Measurements from ENCODE around the gene ITGB4. TPM values are rescaled to one million over a fixed set of nuclear protein-coding genes. Genes with fewer than 3 reads are reported as not detected.

ITGB4 gene
- total and polyA plus RNA-seq, 10 of the 15 experiments (the other 5 are each of a cell fraction or from before 2014, with no cell fraction given): 0.06 to 1.6 (median 0.27) TPM; not detected in 2

DNA sequence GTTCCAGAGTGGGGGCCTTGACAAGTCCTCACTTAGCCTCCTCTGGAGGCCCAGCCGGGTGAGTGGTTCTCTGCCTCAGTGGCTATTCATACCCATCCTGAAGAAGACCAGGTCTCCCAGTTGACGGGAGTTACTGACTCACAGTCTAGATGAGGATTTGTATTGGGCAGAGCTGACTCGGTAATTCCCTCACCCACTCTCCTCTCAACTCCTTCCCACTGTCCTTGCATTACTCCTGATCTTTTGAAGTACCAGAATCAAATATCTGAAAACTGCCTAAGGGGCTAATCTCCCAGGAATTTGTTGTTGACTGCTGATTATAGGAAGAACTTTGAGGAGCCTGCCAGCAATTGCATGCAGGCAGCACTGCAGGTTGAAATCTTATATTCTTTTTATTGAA is 40.0 kb upstream of the ITGB4 start:
- Histone ChIP-seq H3K79me2 (ENCODE audit: control insufficient read depth, insufficient read depth, low read length) (peaks cover 24% of the 10 kb centered on the region), H3K27ac (ENCODE audit: control insufficient read depth, insufficient read depth) (no peak overlapping the region), H3K9me3 (replicated peaks; ENCODE audit: control insufficient read depth, insufficient read depth, low read length) (no peaks in the 10 kb centered on the region; the same call in 2 of the 3 replicates), H3K27me3 (replicated peaks in 1 of 2; ENCODE audit: control insufficient read depth in 2 of 2, insufficient read depth in 2 of 2, low read length in 1 of 2) (no peaks in the 10 kb centered on the region), H4K20me1 (ENCODE audit: control insufficient read depth, insufficient read depth) (no peaks in the 10 kb centered on the region), H3K4me2 (ENCODE audit: control insufficient read depth, insufficient read depth) (no peak overlapping the region), H3K4me1 (ENCODE audit: control insufficient read depth, insufficient read depth, low read length) (peaks cover 8% of the 10 kb centered on the region; the same call in 1 of the 2 replicates), H3K36me3 (ENCODE audit: control insufficient read depth in 2 of 2, insufficient read depth in 2 of 2, low read length in 1 of 2) (peaks cover 6 to 20% of the 10 kb centered on the region in 2 experiments; a peak in 3 of 4 replicates), H3K4me3 (no peak overlapping the region), H3K9ac (ENCODE audit: control insufficient read depth, insufficient read depth, low read length) (no peak overlapping the region), H2AFZ (ENCODE audit: control insufficient read depth, low read depth, low read length) (no peak overlapping the region)
- ATAC-seq: no peak
- WGBS (ENCODE audit: insufficient coverage, insufficient replicate concordance, low lambda C conversion rate, missing lambda C conversion rate): 100% methylated on average over 3 of the region's 3 CpGs
- intact Hi-C loops (cut with micrococcal nuclease; ENCODE audit: unreplicated experiment): no loop called here
- ChIA-PET SMC1A (ENCODE audit: uncharacterized antibody, unreplicated experiment) (interaction anchor here (0.7 kb wide), 3 partner anchors 10 to 53 kb away, joined by 3 to 4 read pairs (median 3); no protein-coding TSS in a partner anchor), RAD21 (ENCODE audit: unreplicated experiment) (interaction anchor here (1.0 to 2.1 kb wide), 2 partner anchors 35 to 66 kb away, joined by 3 to 8 read pairs; a partner anchor contains a TSS), CTCF (interaction anchor here (1.2 to 13.2 kb wide), 4 partner anchors 24 to 79 kb away, joined by 4 to 134 read pairs (median 11); no protein-coding TSS in a partner anchor), POLR2A (interaction anchor here (0.6 to 1.5 kb wide), 2 partner anchors 9 to 16 kb away, joined by 3 to 6 read pairs; no protein-coding TSS in a partner anchor)
- DNase-seq (ENCODE audit: low read depth, low spot score): no peak
- in situ Hi-C loops (cut with MboI): no loop called here
- TF ChIP-seq RAD21 (IDR thresholded peaks at IDR 0.05; ENCODE audit: insufficient read depth, low read depth, low read length) (no peak), TBL1XR1 (IDR thresholded peaks at IDR 0.05; ENCODE audit: low read depth, low read length) (no peak), ZSCAN29 (IDR thresholded peaks at IDR 0.05) (no peak), ZNF24 (IDR thresholded peaks at IDR 0.05) (no peak), NFYB (IDR thresholded peaks at IDR 0.05; ENCODE audit: insufficient read depth, low read depth, low read length) (no peak), YBX1 (IDR thresholded peaks at IDR 0.05) (no peak), FOS (IDR thresholded peaks at IDR 0.05; ENCODE audit: borderline replicate concordance, extremely low read depth, insufficient read length) (no peak), POLR2A (IDR thresholded peaks at IDR 0.05; ENCODE audit: low read depth, low read length) (no peak), CHD2 (IDR thresholded peaks at IDR 0.05; ENCODE audit: borderline replicate concordance, low read depth, low read length) (no peak)
- TF ChIP-seq, protein P1, sequence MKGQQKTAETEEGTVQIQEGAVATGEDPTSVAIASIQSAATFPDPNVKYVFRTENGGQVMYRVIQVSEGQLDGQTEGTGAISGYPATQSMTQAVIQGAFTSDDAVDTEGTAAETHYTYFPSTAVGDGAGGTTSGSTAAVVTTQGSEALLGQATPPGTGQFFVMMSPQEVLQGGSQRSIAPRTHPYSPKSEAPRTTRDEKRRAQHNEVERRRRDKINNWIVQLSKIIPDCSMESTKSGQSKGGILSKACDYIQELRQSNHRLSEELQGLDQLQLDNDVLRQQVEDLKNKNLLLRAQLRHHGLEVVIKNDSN (IDR thresholded peaks at IDR 0.05; ENCODE audit: borderline replicate concordance, extremely low read length, insufficient read depth, low read depth, low read length): no peak
- TF ChIP-seq, protein P2, sequence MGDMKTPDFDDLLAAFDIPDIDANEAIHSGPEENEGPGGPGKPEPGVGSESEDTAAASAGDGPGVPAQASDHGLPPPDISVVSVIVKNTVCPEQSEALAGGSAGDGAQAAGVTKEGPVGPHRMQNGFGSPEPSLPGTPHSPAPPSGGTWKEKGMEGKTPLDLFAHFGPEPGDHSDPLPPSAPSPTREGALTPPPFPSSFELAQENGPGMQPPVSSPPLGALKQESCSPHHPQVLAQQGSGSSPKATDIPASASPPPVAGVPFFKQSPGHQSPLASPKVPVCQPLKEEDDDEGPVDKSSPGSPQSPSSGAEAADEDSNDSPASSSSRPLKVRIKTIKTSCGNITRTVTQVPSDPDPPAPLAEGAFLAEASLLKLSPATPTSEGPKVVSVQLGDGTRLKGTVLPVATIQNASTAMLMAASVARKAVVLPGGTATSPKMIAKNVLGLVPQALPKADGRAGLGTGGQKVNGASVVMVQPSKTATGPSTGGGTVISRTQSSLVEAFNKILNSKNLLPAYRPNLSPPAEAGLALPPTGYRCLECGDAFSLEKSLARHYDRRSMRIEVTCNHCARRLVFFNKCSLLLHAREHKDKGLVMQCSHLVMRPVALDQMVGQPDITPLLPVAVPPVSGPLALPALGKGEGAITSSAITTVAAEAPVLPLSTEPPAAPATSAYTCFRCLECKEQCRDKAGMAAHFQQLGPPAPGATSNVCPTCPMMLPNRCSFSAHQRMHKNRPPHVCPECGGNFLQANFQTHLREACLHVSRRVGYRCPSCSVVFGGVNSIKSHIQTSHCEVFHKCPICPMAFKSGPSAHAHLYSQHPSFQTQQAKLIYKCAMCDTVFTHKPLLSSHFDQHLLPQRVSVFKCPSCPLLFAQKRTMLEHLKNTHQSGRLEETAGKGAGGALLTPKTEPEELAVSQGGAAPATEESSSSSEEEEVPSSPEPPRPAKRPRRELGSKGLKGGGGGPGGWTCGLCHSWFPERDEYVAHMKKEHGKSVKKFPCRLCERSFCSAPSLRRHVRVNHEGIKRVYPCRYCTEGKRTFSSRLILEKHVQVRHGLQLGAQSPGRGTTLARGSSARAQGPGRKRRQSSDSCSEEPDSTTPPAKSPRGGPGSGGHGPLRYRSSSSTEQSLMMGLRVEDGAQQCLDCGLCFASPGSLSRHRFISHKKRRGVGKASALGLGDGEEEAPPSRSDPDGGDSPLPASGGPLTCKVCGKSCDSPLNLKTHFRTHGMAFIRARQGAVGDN (IDR thresholded peaks at IDR 0.05): no peak
- TF ChIP-seq, protein P3, sequence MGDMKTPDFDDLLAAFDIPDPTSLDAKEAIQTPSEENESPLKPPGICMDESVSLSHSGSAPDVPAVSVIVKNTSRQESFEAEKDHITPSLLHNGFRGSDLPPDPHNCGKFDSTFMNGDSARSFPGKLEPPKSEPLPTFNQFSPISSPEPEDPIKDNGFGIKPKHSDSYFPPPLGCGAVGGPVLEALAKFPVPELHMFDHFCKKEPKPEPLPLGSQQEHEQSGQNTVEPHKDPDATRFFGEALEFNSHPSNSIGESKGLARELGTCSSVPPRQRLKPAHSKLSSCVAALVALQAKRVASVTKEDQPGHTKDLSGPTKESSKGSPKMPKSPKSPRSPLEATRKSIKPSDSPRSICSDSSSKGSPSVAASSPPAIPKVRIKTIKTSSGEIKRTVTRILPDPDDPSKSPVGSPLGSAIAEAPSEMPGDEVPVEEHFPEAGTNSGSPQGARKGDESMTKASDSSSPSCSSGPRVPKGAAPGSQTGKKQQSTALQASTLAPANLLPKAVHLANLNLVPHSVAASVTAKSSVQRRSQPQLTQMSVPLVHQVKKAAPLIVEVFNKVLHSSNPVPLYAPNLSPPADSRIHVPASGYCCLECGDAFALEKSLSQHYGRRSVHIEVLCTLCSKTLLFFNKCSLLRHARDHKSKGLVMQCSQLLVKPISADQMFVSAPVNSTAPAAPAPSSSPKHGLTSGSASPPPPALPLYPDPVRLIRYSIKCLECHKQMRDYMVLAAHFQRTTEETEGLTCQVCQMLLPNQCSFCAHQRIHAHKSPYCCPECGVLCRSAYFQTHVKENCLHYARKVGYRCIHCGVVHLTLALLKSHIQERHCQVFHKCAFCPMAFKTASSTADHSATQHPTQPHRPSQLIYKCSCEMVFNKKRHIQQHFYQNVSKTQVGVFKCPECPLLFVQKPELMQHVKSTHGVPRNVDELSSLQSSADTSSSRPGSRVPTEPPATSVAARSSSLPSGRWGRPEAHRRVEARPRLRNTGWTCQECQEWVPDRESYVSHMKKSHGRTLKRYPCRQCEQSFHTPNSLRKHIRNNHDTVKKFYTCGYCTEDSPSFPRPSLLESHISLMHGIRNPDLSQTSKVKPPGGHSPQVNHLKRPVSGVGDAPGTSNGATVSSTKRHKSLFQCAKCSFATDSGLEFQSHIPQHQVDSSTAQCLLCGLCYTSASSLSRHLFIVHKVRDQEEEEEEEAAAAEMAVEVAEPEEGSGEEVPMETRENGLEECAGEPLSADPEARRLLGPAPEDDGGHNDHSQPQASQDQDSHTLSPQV (IDR thresholded peaks at IDR 0.05): no peak
- BruUV-seq (replicated peaks): TSS peak; percentile 5
- FAIRE-seq: no peak
